Endothelial cell of hepatic sinusoid (primary cell): Measurements from ENCODE around the gene FAAP100.

Experiments
- in situ Hi-C: cut with HindIII; loops from 2 replicates; pipeline ENCODE4 v1.10.0; 2017; ENCODE audit warnings: low sequenced_read_pairs

Gene FAAP100

GRCh38 chr17:81527591-81528383 lies 24.4 kb downstream of the FAAP100 start, which contains the start of gene FSCN2:
FSCN2 (plus strand) TSS chr17:81528377; CDS start chr17:81528532, 155 bp downstream.
- in situ Hi-C loops, result no loop called here

- in situ Hi-C loops, result no loop called here
Observed at GRCh38 chr17:81526662-81527571, 25.2 kb downstream of the FAAP100 start.

- in situ Hi-C loops, result no loop called here
Observed at GRCh38 chr17:81524865-81525159, 27.3 kb downstream of the FAAP100 start.

- in situ Hi-C loops, result no loop called here
Observed at GRCh38 chr17:81524039-81524864, 27.9 kb downstream of the FAAP100 start.

- in situ Hi-C loops, result no loop called here
Observed at GRCh38 chr17:81523402-81524038, 28.6 kb downstream of the FAAP100 start.

GRCh38 chr17:81522491-81523401 lies 29.4 kb downstream of the FAAP100 start:
- in situ Hi-C loops, result no loop called here

- in situ Hi-C loops, result no loop called here
Observed at GRCh38 chr17:81520021-81520901, 31.9 kb downstream of the FAAP100 start.

GRCh38 chr17:81519284-81520020 lies 32.7 kb downstream of the FAAP100 start:
- in situ Hi-C loops, result loop anchor here (10.0 kb wide), 1 partner anchor 235 kb away; no protein-coding TSS in a partner anchor

GRCh38 chr17:81518785-81519283 lies 33.3 kb downstream of the FAAP100 start:
- in situ Hi-C loops, result loop anchor here (10.0 kb wide), 1 partner anchor 234 kb away; no protein-coding TSS in a partner anchor

GRCh38 chr17:81518113-81518784 lies 33.9 kb downstream of the FAAP100 start:
- in situ Hi-C loops, result loop anchor here (10.0 kb wide), 1 partner anchor 233 kb away; no protein-coding TSS in a partner anchor

GRCh38 chr17:81517339-81518112 lies 34.6 kb downstream of the FAAP100 start:
- in situ Hi-C loops, result loop anchor here (10.0 kb wide), 1 partner anchor 233 kb away; no protein-coding TSS in a partner anchor

- in situ Hi-C loops, result loop anchor here (10.0 kb wide), 1 partner anchor 232 kb away; no protein-coding TSS in a partner anchor
Observed at GRCh38 chr17:81517009-81517338, 35.2 kb downstream of the FAAP100 start.

GRCh38 chr17:81516439-81516838 lies 35.7 kb downstream of the FAAP100 start:
- in situ Hi-C loops, result loop anchor here (10.0 kb wide), 1 partner anchor 232 kb away; no protein-coding TSS in a partner anchor

- in situ Hi-C loops, result loop anchor here (10.0 kb wide), 1 partner anchor 231 kb away; no protein-coding TSS in a partner anchor
Observed at GRCh38 chr17:81515530-81516041, 36.6 kb downstream of the FAAP100 start.

GRCh38 chr17:81514739-81515529 lies 37.2 kb downstream of the FAAP100 start:
- in situ Hi-C loops, result loop anchor here (5.0 to 10.0 kb wide), 4 partner anchors 52 to 230 kb away; no protein-coding TSS in a partner anchor
